Measurements from ENCODE around the gene FABP2.

FABP2 gene

GRCh38 chr4:119317990-119318389 is 3.9 kb downstream of the FABP2 start:
- no peak for TF ChIP-seq REST (IDR thresholded peaks at IDR 0.05; ENCODE audit: insufficient read depth in 1 of 2, low read depth in 2 of 2, low read length in 2 of 2)

GRCh38 chr4:119315036-119315435 is 6.9 kb downstream of the FABP2 start:
- no peak for TF ChIP-seq TAF1 (IDR thresholded peaks at IDR 0.05; ENCODE audit: borderline replicate concordance, insufficient read depth, low read length)
- no peak for TF ChIP-seq SIN3A (IDR thresholded peaks at IDR 0.05; ENCODE audit: borderline replicate concordance, insufficient read depth, low read length)
- no peak for TF ChIP-seq POLR2AphosphoS5 (IDR thresholded peaks at IDR 0.05; ENCODE audit: low read depth, low read length)
- TF ChIP-seq FOXP2 (optimal IDR thresholded peaks at IDR 0.05; ENCODE audit: borderline replicate concordance, extremely low read depth, extremely low read length, insufficient read depth), result no peak
- TF ChIP-seq REST (IDR thresholded peaks at IDR 0.05; ENCODE audit: insufficient read depth in 1 of 2, low read depth in 2 of 2, low read length in 2 of 2), result no peak

- TF ChIP-seq FOXP2 (optimal IDR thresholded peaks at IDR 0.05; ENCODE audit: borderline replicate concordance, extremely low read depth, extremely low read length, insufficient read depth) (no peak), REST (IDR thresholded peaks at IDR 0.05; ENCODE audit: insufficient read depth in 1 of 2, low read depth in 2 of 2, low read length in 2 of 2) (no peak), SIN3A (IDR thresholded peaks at IDR 0.05; ENCODE audit: borderline replicate concordance, insufficient read depth, low read length) (no peak), POLR2AphosphoS5 (IDR thresholded peaks at IDR 0.05; ENCODE audit: low read depth, low read length) (no peak), TAF1 (IDR thresholded peaks at IDR 0.05; ENCODE audit: borderline replicate concordance, insufficient read depth, low read length) (no peak)
These were observed 7.6 kb downstream of the FABP2 start for GRCh38 chr4:119314356-119314755.

GRCh38 chr4:119313237-119313636 is 8.7 kb downstream of the FABP2 start:
- TF ChIP-seq POLR2AphosphoS5 (IDR thresholded peaks at IDR 0.05; ENCODE audit: low read depth, low read length) (no peak), SIN3A (IDR thresholded peaks at IDR 0.05; ENCODE audit: borderline replicate concordance, insufficient read depth, low read length) (no peak), TAF1 (IDR thresholded peaks at IDR 0.05; ENCODE audit: borderline replicate concordance, insufficient read depth, low read length) (no peak), REST (IDR thresholded peaks at IDR 0.05; ENCODE audit: insufficient read depth in 1 of 2, low read depth in 2 of 2, low read length in 2 of 2) (no peak), FOXP2 (optimal IDR thresholded peaks at IDR 0.05; ENCODE audit: borderline replicate concordance, extremely low read depth, extremely low read length, insufficient read depth) (no peak)

GRCh38 chr4:119310826-119311225 is 11.1 kb downstream of the FABP2 start:
- TF ChIP-seq TAF1 (IDR thresholded peaks at IDR 0.05; ENCODE audit: borderline replicate concordance, insufficient read depth, low read length) (no peak), POLR2AphosphoS5 (IDR thresholded peaks at IDR 0.05; ENCODE audit: low read depth, low read length) (no peak), FOXP2 (optimal IDR thresholded peaks at IDR 0.05; ENCODE audit: borderline replicate concordance, extremely low read depth, extremely low read length, insufficient read depth) (no peak), REST (IDR thresholded peaks at IDR 0.05; ENCODE audit: insufficient read depth in 1 of 2, low read depth in 2 of 2, low read length in 2 of 2) (no peak), SIN3A (IDR thresholded peaks at IDR 0.05; ENCODE audit: borderline replicate concordance, insufficient read depth, low read length) (no peak)
